HG02943 (cell line): Measurements from ENCODE around the gene NFYA.

Experiments used
- ATAC-seq: cut with Tn5 transposase; IDR thresholded peaks from one replicate; pipeline ENCODE4 v1.9.1; 2021; ENCODE audit warnings: mild to moderate bottlenecking, low read depth, moderate library complexity; ENCODE audit not compliant: unreplicated experiment

Gene NFYA

GRCh38 chr6:41045664-41046063 is 27.1 kb upstream of the NFYA start:
- no peak for ATAC-seq

GRCh38 chr6:41046084-41046483 is 26.7 kb upstream of the NFYA start:
- no peak for ATAC-seq

- no peak for ATAC-seq
Measured at GRCh38 chr6:41047306-41047705, 25.5 kb upstream of the NFYA start.

GRCh38 chr6:41047745-41048732 is 24.7 kb upstream of the NFYA start:
- ATAC-seq = no peak

GRCh38 chr6:41049521-41049920 is 23.3 kb upstream of the NFYA start:
- no peak for ATAC-seq

- no peak for ATAC-seq
Measured at GRCh38 chr6:41049955-41050354, 22.8 kb upstream of the NFYA start.

GRCh38 chr6:41050536-41050935 is 22.2 kb upstream of the NFYA start:
- no peak for ATAC-seq

GRCh38 chr6:41051873-41052272 is 20.9 kb upstream of the NFYA start:
- ATAC-seq = no peak

- no peak for ATAC-seq
Measured at GRCh38 chr6:41053041-41053440, 19.7 kb upstream of the NFYA start, which contains the start of gene APOBEC2. TSS of gene APOBEC2 (plus strand) at chr6:41053202. CDS start at chr6:41053348, 146 bp downstream.

- ATAC-seq = no peak
Measured at GRCh38 chr6:41054511-41054910, 18.3 kb upstream of the NFYA start.

- no peak for ATAC-seq
Measured at GRCh38 chr6:41055149-41055548, 17.6 kb upstream of the NFYA start.

- ATAC-seq = no peak
Measured at GRCh38 chr6:41056768-41057490, 15.8 kb upstream of the NFYA start.

- no peak for ATAC-seq
Measured at GRCh38 chr6:41058783-41059181, 14.0 kb upstream of the NFYA start.

GRCh38 chr6:41059556-41059955 is 13.2 kb upstream of the NFYA start:
- no peak for ATAC-seq

- ATAC-seq = no peak
Measured at GRCh38 chr6:41061196-41061726, 11.5 kb upstream of the NFYA start.

- no peak for ATAC-seq
Measured at GRCh38 chr6:41062056-41062455, 10.7 kb upstream of the NFYA start.

GRCh38 chr6:41063884-41064285 is 8.9 kb upstream of the NFYA start:
- no peak for ATAC-seq

GRCh38 chr6:41064841-41065240 is 7.9 kb upstream of the NFYA start:
- ATAC-seq = no peak

GRCh38 chr6:41065550-41066026 is 7.2 kb upstream of the NFYA start:
- no peak for ATAC-seq

GRCh38 chr6:41066867-41067304 is 5.9 kb upstream of the NFYA start:
- ATAC-seq = no peak

- ATAC-seq = no peak
Measured at GRCh38 chr6:41071501-41071922, 1.3 kb upstream of the NFYA start.
